ENCODE data around the gene FASN.
A peak's percentile ranks its signal among the peaks of the same experiment; 100 is the strongest.
"Not testable (repeated sequence)": the region's sequence is repeated elsewhere in the genome, so short reads cannot be mapped to it uniquely, and the experiment has no call there.

FASN gene

GRCh38 chr17:82047914-82048570 lies 50.0 kb downstream of the FASN start:
- DNase-seq = no peak

- DNase-seq = no peak
Observed at GRCh38 chr17:82047379-82047778, 50.7 kb downstream of the FASN start.

DNA sequence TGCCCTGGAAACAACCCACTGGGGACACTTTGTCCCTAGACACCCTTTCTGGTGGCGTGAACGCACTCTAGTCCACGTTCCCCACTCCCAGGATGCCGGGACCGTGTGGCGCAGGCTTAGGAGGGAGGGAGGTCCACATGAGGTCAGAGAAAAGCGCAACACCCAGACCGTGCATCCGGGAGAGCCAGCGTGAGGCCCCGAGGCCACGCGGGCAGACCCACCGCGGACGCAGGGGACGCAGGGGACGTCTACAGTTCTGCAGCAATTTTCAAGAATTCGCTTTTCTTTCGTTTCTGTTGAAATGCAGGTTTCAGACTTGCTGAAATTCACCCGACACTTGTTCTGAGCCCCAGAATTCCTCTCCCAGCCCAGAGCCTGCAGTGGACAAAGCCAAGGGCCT lies 51.1 kb downstream of the FASN start:
- no peak for DNase-seq

DNA sequence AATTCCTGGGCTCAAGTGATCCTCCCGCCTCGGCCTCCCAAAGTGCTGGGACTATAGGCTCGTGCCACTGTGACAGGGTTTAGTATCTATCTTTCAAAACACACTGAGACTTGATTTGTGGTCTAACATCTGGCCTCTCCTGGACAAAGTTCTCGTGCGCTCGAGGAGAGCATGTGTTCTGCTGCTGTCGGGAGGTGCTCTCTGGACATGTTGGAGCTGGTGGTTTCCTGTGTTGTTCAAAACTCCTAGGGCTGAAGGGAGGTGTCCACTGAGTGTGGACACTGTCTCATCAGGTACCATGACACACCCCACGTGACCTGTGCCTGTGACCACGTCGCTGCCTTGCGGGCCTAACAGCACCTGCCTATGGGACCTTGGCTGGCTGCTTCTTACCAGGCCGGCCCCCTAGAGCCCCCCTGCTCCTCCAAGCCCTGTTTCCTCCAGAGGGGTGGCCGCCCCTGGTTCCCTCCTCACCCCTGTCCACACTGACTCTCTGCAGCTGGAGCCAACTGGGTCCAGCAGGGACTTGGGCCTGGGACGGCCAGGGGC lies 52.0 kb downstream of the FASN start:
- no peak for DNase-seq

DNA sequence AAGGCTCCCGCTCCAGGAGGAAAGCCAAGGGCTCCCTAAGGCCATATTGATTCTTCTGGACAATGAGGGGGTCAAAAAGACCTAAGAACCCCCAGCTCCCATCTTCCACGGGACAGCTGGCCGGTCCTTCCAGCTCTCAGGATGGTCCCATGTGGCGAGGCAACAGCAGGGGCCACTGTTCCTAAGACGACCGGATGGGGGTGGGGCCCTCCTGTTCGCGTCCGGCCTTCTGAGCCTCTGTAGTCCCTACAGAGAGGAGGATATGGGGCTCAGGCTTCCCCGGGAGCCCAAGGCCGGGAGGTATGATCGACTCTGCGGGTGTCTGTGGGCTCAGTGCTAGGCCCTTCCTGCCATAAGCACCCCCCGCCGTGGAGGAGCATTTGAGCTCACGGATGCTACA lies 54.5 kb downstream of the FASN start:
- no peak for DNase-seq

DNA sequence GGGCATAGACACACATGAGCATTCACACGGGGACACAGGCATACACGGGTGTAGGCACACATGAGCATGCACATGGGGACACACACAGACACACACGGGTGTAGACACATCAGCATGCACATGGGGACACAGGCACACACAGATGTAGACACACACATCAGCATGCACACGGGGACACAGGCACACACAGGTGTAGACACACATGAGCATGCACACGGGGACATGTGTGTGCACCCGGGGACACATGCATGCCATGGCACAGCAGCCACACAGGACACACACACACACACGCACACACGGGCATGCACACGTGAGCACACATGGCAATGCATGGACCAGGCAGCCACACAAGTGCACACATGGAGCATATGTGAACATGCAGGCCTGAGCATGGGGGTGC lies 55.4 kb downstream of the FASN start:
- no peak for DNase-seq

GRCh38 chr17:82041144-82041814 lies 56.8 kb downstream of the FASN start:
- no peak for DNase-seq

GRCh38 chr17:82039695-82040299 lies 58.2 kb downstream of the FASN start:
- no peak for DNase-seq

GRCh38 chr17:82038796-82039409 lies 59.1 kb downstream of the FASN start:
- DNase-seq = not testable (repeated sequence)

- no peak for DNase-seq
Observed at GRCh38 chr17:82037889-82038195, 60.2 kb downstream of the FASN start.

GRCh38 chr17:82037092-82037888 lies 60.7 kb downstream of the FASN start, which contains the start of gene DCXR:
TSS of gene DCXR (minus strand) at chr17:82037697. CDS start at chr17:82037682, 15 bp downstream.
- peak; percentile 80 to 98 (median 95) for DNase-seq

- no peak for DNase-seq
Observed at GRCh38 chr17:82036634-82037091, 61.4 kb downstream of the FASN start.

DNA sequence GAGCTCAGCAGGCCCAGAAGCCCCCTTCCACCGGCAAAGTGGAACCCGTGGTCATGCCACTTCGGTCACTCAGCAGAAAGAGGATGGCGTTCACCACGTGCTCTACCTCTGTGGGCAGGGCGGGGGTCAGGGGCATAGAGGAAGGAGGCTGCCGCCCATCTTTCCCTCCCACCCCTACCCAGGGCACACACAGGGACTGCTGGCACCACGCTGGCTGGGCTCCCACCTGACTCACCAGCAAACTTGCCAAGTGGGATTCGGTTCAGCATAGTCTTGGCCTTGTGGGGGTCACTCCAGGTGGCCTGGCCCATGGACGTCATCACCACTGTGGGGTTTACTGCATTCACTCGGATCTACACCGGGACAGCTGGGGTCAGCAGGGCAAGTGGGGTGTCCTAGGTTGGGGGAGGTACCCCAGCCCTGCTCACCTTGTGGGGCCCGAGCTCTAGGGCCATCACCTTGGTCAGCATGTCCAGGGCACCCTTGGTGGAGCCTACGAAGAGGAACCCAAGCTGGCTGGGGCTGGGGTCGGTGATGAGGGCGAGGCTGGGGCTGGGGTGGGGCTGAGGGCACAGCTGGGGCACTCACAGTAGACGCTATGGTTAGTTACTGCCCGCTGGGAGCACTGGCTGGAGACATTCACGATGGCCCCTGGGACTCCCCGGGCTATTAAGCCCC lies 61.9 kb downstream of the FASN start:
- DNase-seq = no peak

- no peak for DNase-seq
Observed at GRCh38 chr17:82035488-82035887, 62.5 kb downstream of the FASN start.

- DNase-seq = peak in 1 of 51 donors; percentile 11
Observed at GRCh38 chr17:82034371-82035011, 63.5 kb downstream of the FASN start.

DNA sequence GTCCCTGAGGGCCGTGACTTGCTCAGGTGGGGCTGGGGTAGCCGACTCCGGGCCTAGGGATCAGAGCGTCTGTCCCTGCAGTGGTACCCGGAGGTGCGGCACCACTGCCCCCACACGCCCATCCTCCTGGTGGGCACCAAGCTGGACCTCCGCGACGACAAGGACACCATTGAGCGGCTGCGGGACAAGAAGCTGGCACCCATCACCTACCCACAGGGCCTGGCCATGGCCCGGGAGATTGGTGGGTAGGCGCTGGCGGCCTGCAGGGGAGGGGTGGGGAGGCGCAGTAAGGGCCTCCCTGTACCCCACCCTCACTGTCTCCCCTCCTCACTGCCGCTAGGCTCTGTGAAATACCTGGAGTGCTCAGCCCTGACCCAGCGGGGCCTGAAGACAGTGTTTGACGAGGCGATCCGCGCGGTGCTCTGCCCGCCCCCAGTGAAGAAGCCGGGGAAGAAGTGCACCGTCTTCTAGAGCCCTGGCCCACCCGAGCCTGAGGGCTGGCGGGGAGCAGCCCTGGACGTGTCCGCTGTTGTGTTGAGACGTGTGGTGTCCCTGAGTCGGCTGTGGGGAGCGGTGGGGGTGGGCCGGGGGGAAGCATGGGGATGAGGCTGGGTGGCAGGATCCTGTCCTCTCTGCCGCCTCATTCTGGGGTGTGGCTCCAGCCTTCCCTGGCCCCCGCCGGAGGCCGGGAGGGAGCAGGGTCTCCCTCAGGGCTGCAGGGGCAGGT lies 64.5 kb downstream of the FASN start:
- no peak for DNase-seq

DNA sequence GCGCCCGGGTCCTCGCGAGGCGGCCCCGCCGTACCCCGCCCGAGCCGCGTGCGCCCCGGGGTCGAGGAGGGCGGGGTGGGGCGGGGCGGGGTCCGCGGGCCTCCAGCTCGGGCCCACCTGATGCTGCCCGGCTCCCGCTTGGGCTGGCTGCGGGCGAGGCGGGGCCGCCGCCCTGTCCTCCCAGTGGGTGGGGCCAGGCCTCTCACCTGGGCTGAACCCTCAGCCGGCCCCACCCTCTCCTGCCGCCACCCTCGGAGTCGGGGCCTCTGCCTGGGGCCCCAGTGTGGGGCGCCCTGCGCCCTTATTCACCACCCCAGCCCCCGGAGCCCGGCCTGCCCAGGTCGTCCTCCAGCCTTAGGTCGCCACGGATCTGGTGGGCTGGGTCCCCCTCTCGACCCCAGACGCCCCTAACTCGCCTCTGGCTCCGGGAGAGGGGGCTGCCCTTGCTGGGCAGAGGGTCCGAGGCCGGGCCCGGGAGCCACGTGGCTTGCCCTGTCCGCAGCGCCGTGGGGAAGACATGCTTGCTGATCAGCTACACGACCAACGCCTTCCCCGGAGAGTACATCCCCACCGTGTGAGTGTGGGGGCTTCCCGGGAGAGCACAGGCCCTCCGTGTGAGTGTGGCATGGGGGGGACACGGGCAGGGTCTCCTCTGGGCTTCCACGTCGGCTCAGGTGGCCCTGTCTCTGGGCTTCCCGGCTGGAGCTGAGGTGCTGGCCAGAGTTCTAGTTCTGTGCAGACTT lies 66.0 kb downstream of the FASN start:
- DNase-seq = no peak

- peak in 2 of 51 donors; percentile 23 to 43 for DNase-seq
Observed at GRCh38 chr17:82031303-82031884, 66.6 kb downstream of the FASN start, which contains the start of gene RAC3. TSS of gene RAC3 (plus strand) at chr17:82031678. CDS start at chr17:82031762, 84 bp downstream.

All from hypothalamus (tissue), 51 donors.